Body of pancreas (tissue), 4 donors: Measurements from ENCODE around the gene WWC2.

Source experiments
- POLR2A ChIP-seq, 3 donors: fragments of 450-650 bp; IDR thresholded peaks; one replicate each; pipeline ENCODE4 v1.6.1; 2016; ENCODE audit warnings: antibody characterized with exemption in 3 of 3, mild to moderate bottlenecking in 2 of 3
- TF ChIP-seq, protein P1 (sequence below), 7 experiments: fragments of 450-650 bp in 4 of 7; fragments of 200-600 bp in 3 of 7; sonication (generic) in 3 of 7; IDR thresholded peaks; one replicate each; pipeline ENCODE4 v1.5.1; 2016 to 2019; ENCODE audit warnings: antibody characterized with exemption in 7 of 7

DNA sequence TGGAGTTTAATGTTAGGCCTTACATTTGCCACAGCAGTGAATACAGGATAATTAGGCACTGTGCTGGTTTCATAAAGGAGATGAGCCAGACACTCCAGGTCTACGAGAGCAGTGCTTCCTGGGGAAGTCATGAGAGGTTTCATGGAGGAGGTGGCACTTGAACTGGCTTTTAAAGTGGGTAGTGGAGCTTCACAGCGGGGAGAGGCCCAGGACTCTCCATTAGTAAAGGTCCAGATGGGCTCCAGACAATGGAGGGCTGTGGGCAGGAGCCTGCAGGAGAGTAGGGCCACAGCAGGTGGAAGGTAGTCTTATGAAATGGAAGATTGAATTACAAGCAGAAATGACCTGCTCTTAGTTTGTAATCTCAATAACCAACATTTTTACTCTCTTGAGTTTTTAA, 192.0 kb downstream of the WWC2 start:
- TF ChIP-seq, protein P1, sequence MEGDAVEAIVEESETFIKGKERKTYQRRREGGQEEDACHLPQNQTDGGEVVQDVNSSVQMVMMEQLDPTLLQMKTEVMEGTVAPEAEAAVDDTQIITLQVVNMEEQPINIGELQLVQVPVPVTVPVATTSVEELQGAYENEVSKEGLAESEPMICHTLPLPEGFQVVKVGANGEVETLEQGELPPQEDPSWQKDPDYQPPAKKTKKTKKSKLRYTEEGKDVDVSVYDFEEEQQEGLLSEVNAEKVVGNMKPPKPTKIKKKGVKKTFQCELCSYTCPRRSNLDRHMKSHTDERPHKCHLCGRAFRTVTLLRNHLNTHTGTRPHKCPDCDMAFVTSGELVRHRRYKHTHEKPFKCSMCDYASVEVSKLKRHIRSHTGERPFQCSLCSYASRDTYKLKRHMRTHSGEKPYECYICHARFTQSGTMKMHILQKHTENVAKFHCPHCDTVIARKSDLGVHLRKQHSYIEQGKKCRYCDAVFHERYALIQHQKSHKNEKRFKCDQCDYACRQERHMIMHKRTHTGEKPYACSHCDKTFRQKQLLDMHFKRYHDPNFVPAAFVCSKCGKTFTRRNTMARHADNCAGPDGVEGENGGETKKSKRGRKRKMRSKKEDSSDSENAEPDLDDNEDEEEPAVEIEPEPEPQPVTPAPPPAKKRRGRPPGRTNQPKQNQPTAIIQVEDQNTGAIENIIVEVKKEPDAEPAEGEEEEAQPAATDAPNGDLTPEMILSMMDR (IDR thresholded peaks at IDR 0.05) = no peak
- no peak for TF ChIP-seq POLR2A (IDR thresholded peaks at IDR 0.05)
